Measurements from ENCODE around the gene PCDH15. TPM values are rescaled to one million over a fixed set of nuclear protein-coding genes. Genes with fewer than 3 reads are reported as not detected.

PCDH15 gene
- total and polyA plus RNA-seq, 2 of the 8 experiments (the other 6 are each of a cell fraction or from before 2014, with no cell fraction given) = 0.11 TPM; not detected in 1

DNA sequence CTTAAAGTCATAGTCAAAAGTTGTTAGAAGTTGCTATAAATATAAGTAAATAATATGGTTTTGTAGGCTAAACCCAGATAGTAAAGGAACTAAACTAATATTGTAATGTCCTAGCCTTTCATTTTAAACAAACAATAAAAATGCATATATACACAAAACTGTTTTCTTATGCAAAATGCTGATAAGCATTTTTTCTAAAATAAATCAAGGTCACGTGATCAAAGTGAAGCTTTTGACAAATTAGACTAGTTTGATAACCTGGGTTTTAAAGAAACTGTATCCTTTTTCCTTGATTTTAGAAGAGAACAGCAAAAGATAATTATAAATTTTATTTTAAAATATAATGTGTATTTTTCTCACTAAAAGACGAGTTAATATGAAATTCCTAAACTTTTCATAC is 313.3 kb downstream of the PCDH15 start:
- Histone ChIP-seq H2BK20ac (ENCODE audit: low read length) (no peak overlapping the region), H3K79me1 (ENCODE audit: low read depth, low read length) (no peaks in the 10 kb centered on the region), H4K20me1 (replicated peaks in 1 of 2; ENCODE audit: control insufficient read depth in 1 of 2, insufficient read depth in 2 of 2, low read length in 2 of 2) (no peaks in the 10 kb centered on the region), H3K23ac (ENCODE audit: insufficient read length) (no peak overlapping the region), H4K91ac (replicated peaks; ENCODE audit: insufficient read length, low read length) (no peak overlapping the region), H3K79me2 (ENCODE audit: control insufficient read depth in 1 of 2, insufficient read depth in 2 of 2, low read length in 2 of 2) (no peaks in the 10 kb centered on the region), H4K8ac (ENCODE audit: extremely low read depth, insufficient read depth, low read length) (no peak overlapping the region), H2BK12ac (ENCODE audit: low read depth, low read length) (no peak overlapping the region), H3K4me2 (ENCODE audit: insufficient read depth in 1 of 2, low read depth in 2 of 2, low read length in 2 of 2) (no peak overlapping the region), H2AK5ac (ENCODE audit: low read depth, low read length) (no peak overlapping the region), H2BK120ac (replicated peaks; ENCODE audit: low read depth, low read length) (no peak overlapping the region), H3K27ac (ENCODE audit: low read depth, low read length) (no peak overlapping the region), H3K14ac (ENCODE audit: insufficient read length) (no peak overlapping the region), H3K36me3 (ENCODE audit: control insufficient read depth in 2 of 4, insufficient read depth in 4 of 4, low read length in 3 of 4) (no peaks in the 10 kb centered on the region), H3K27me3 (replicated peaks in 1 of 4; ENCODE audit: control insufficient read depth in 3 of 4, extremely low read depth in 1 of 4, insufficient read depth in 3 of 4, low read length in 3 of 4) (no peaks in the 10 kb centered on the region), H3K4ac (replicated peaks; ENCODE audit: insufficient read length, low read depth, low read length) (no peak overlapping the region), H3K23me2 (ENCODE audit: low read depth, low read length) (no peaks in the 10 kb centered on the region), H4K5ac (ENCODE audit: insufficient read length, low read depth, low read length) (no peak overlapping the region), H3K4me3 (ENCODE audit: extremely low read depth in 1 of 4, insufficient read depth in 2 of 4, low read depth in 3 of 4, low read length in 4 of 4) (no peak overlapping the region), H3K4me1 (replicated peaks in 1 of 4; ENCODE audit: control insufficient read depth in 3 of 4, insufficient read depth in 4 of 4, low read length in 3 of 4) (no peaks in the 10 kb centered on the region), H2AFZ (ENCODE audit: low read length) (no peak overlapping the region), H3K18ac (ENCODE audit: extremely low read depth, low read length) (no peak overlapping the region), H3K56ac (replicated peaks; ENCODE audit: insufficient read length, low read depth, low read length) (no peak overlapping the region), H2BK5ac (ENCODE audit: low read depth, low read length) (no peak overlapping the region), H2BK15ac (ENCODE audit: low read length) (no peak overlapping the region), H3K9ac (replicated peaks in 1 of 4; ENCODE audit: extremely low read depth in 1 of 4, low read depth in 3 of 4, low read length in 3 of 4) (no peak overlapping the region), H3K9me3 (ENCODE audit: insufficient read depth in 2 of 2, low read depth in 1 of 2, low read length in 1 of 2) (no peaks in the 10 kb centered on the region)
- POLR2A ChIA-PET (ENCODE audit: partially characterized antibody) = no interaction called here
- FAIRE-seq = no peak
- WGBS, 2 experiments (ENCODE audit: extremely low coverage in 1 of 2, insufficient coverage in 1 of 2, insufficient read length in 1 of 2, insufficient replicate concordance in 2 of 2, low coverage in 1 of 2, low lambda C conversion rate in 2 of 2, missing lambda C conversion rate in 1 of 2) = 89% methylated on average over 2 of the region's 2 CpGs; no CpG with 5 or more reads in 1 of the 2 experiments
- no peak for DNase-seq (ENCODE audit: low read depth in 1 of 2, low spot score in 2 of 2)
- no peak for TF ChIP-seq BACH1 (IDR thresholded peaks at IDR 0.05; ENCODE audit: low read length)
- TF ChIP-seq CBX8 (IDR thresholded peaks at IDR 0.05; ENCODE audit: borderline replicate concordance, low read depth, low read length) = no peak
- no peak for TF ChIP-seq GTF2F1 (IDR thresholded peaks at IDR 0.05; ENCODE audit: borderline replicate concordance, low read depth, low read length)
- TF ChIP-seq SAP30 (IDR thresholded peaks at IDR 0.05; ENCODE audit: insufficient read depth, insufficient replicate concordance, low read length) = no peak
- no peak for TF ChIP-seq TCF12 (IDR thresholded peaks at IDR 0.05; ENCODE audit: low read depth, low read length)
- TF ChIP-seq, protein P1, sequence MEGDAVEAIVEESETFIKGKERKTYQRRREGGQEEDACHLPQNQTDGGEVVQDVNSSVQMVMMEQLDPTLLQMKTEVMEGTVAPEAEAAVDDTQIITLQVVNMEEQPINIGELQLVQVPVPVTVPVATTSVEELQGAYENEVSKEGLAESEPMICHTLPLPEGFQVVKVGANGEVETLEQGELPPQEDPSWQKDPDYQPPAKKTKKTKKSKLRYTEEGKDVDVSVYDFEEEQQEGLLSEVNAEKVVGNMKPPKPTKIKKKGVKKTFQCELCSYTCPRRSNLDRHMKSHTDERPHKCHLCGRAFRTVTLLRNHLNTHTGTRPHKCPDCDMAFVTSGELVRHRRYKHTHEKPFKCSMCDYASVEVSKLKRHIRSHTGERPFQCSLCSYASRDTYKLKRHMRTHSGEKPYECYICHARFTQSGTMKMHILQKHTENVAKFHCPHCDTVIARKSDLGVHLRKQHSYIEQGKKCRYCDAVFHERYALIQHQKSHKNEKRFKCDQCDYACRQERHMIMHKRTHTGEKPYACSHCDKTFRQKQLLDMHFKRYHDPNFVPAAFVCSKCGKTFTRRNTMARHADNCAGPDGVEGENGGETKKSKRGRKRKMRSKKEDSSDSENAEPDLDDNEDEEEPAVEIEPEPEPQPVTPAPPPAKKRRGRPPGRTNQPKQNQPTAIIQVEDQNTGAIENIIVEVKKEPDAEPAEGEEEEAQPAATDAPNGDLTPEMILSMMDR (IDR thresholded peaks at IDR 0.05; ENCODE audit: control extremely low read depth in 1 of 3, insufficient read depth in 1 of 3, low read depth in 1 of 3, low read length in 3 of 3) = no peak
- TF ChIP-seq ZNF274 (IDR thresholded peaks at IDR 0.05; ENCODE audit: borderline replicate concordance, extremely low read depth, low read length) = no peak
- no peak for TF ChIP-seq RBBP5 (IDR thresholded peaks at IDR 0.05; ENCODE audit: borderline replicate concordance, low read depth, low read length)
- no peak for TF ChIP-seq TAF1 (IDR thresholded peaks at IDR 0.05; ENCODE audit: low read depth, low read length)
- no peak for TF ChIP-seq SIN3A (conservative IDR thresholded peaks at IDR 0.05 in 1 of 2, IDR thresholded peaks at IDR 0.05 in 1 of 2; ENCODE audit: low read depth in 1 of 2, low read length in 2 of 2)
- no peak for TF ChIP-seq TAF7 (optimal IDR thresholded peaks at IDR 0.05; ENCODE audit: borderline replicate concordance, low read depth, low read length)
- CTCF ChIA-PET (ENCODE audit: partially characterized antibody) = no interaction called here
